ENCODE data around the gene ADAMTS14. TPM values are rescaled to one million over a fixed set of nuclear protein-coding genes. Genes with fewer than 3 reads are reported as not detected.

The ADAMTS14 gene
- total RNA-seq, 1 donor from 2014 or later, result 0.33 TPM

DNA sequence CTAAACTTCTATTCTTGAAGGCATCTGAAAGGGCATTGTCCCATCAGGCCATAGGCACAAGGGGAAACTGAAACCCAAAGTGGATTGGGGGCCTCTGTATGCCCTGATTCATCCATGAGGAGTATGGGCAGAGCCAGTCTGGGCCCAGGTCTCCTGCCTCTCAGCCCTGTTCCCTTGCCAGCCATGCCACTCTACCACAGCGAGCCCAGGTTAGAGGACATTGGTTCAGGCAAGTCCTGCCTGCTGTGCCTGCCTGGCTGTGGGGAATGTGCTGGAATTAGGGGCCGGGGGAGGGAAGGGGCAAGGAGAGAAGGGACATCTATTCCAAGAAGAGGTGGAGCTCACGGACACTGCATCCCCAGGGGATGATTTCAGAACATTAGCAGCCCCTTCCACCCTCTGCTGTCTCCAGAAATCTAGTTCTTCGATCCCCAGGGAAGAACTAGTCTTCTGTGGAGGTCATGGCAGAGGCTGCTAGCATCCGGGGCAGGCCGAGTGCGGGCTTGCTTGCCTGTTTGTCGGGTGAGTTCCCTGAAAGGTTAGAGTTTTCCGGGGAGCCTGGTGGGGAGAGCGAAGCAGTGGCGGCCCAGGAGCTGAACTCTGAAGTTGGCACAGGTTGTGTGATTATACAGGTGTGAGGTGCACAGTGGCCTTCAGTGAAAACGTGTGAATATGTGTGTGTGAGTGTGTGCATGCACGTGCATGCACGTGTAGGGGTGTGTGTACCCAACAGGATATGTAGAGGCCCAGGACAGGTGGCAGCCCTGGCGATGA, 75.1 kb downstream of the ADAMTS14 start:
- peaks cover 4% of the 10 kb centered on the region for H3K9me3 Mint-ChIP-seq
- no peak overlapping the region for H3K27ac Mint-ChIP-seq
- H3K4me1 Mint-ChIP-seq, result peaks cover 9% of the 10 kb centered on the region
- no peak for DNase-seq
- H3K36me3 Mint-ChIP-seq (ENCODE audit: low read depth), result no peaks in the 10 kb centered on the region
- no peaks in the 10 kb centered on the region for H3K27me3 Mint-ChIP-seq
- no peak overlapping the region for H3K4me3 Mint-ChIP-seq
- intact Hi-C loops (cut with micrococcal nuclease), result no loop called here

DNA sequence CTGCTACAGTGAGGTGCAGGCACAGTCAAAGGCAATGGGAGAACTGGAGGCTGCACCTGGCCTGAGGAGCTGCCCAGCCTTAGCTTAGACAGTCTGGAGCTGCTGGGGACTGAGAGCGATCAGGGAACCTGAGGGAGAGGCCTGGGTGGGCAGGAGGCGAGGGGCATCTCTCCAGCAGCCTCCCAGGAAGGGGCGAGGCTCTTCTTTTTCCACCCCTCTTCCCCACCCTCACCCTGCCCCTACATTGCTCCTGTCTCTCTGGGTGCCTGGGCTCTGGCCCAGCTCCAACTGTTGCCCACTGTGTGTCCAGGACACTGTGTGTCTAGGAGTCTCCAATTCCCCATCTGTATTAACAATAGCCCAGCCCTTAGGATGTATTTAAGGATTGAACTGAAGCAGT, 76.0 kb downstream of the ADAMTS14 start:
- DNase-seq, result no peak
- no peaks in the 10 kb centered on the region for H3K36me3 Mint-ChIP-seq (ENCODE audit: low read depth)
- H3K4me1 Mint-ChIP-seq, result peaks cover 2% of the 10 kb centered on the region
- H3K27ac Mint-ChIP-seq, result no peak overlapping the region
- peaks cover 4% of the 10 kb centered on the region for H3K9me3 Mint-ChIP-seq
- intact Hi-C loops (cut with micrococcal nuclease), result no loop called here
- no peak overlapping the region for H3K4me3 Mint-ChIP-seq
- H3K27me3 Mint-ChIP-seq, result no peaks in the 10 kb centered on the region

DNA sequence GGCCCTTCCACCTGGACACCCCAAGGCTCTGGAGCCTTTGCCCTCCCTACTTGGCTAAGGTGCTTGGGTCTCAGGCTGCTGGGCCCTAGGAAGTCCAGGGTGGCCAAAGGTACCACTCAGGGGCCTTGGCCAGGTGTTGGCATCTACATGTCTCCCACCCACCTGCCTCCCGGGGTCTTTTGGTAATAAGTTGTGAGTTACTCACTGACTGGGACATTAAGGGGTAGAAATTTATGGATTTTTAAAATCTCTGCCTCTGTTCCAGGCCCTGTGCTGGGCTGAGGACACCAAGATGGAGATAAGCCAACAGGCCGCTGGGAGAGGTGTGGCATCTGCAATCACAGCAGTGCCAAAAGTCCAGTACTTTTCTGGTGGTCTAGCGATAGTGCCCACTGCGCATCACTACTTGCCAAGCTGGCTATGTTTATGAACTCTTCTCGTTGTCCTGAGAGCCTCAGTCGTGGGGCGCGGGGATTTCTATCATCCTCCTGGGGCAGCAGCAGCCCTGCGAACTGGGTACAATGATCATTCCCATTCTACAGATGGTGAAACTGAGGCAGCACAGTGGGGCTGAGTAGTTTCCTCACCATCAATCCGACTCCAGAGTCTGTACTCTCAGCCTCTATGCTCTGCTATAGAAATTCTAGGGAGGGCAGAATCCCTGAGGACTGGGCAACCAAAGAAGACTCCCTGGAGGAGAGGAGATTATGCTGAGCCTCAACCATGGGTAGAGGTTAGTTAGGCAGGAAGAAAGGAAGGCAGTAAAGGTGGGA, 76.7 kb downstream of the ADAMTS14 start:
- intact Hi-C loops (cut with micrococcal nuclease), result no loop called here
- H3K4me3 Mint-ChIP-seq, result no peak overlapping the region
- H3K27me3 Mint-ChIP-seq, result no peaks in the 10 kb centered on the region
- H3K36me3 Mint-ChIP-seq (ENCODE audit: low read depth), result no peaks in the 10 kb centered on the region
- peaks cover 4% of the 10 kb centered on the region for H3K9me3 Mint-ChIP-seq
- no peak overlapping the region for H3K27ac Mint-ChIP-seq
- DNase-seq, result no peak
- H3K4me1 Mint-ChIP-seq, result peaks cover 2% of the 10 kb centered on the region

DNA sequence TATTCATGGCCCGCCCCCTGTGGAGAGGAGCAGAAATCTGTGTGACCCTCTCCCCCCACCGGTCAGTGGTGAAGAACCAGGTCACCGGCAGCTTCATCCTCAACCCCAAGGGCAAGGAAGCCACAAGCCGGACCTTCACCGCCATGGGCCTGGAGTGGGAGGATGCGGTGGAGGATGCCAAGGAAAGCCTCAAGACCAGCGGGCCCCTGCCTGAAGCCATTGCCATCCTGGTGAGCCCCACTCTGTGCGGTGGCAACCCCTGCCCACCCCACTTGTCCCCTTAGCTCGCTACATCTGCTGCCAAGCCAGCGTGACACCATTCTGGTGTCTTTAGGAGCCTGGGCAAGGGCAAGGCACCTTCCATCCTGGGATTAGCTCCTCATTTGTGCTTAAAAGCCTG, 77.5 kb downstream of the ADAMTS14 start:
- no peaks in the 10 kb centered on the region for H3K27me3 Mint-ChIP-seq
- H3K4me3 Mint-ChIP-seq, result no peak overlapping the region
- H3K27ac Mint-ChIP-seq, result no peak overlapping the region
- intact Hi-C loops (cut with micrococcal nuclease), result loop anchor here (10.0 kb wide), 1 partner anchor 285 kb away; no protein-coding TSS in a partner anchor
- H3K36me3 Mint-ChIP-seq (ENCODE audit: low read depth), result no peaks in the 10 kb centered on the region
- H3K9me3 Mint-ChIP-seq, result no peaks in the 10 kb centered on the region
- DNase-seq, result no peak
- H3K4me1 Mint-ChIP-seq, result no peaks in the 10 kb centered on the region

DNA sequence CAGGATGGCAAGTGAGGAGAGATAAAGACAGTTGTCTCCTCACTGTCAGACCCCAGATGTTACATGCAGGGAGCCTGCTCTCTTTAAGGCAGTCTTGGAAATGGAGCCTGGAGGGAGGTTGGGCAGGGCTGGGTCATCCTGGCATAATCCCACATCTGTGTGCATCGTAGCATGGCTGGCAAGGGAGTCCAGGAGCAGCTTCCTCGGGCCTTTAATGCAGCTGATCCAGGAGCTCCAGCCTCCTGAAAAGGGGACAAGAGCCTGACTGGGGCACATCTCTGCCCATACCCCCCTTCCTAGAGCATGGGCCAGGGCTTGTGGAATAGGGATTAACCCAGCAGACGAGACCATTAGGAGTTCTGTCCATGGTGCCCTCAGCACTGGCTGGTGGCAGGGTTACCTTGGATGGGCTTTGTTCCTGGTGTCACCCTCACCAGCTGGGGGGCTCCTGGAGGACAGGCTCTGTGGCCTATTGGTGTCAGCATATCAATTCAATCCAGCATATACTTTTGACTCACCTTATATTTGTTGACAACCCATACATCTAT, 77.9 kb downstream of the ADAMTS14 start:
- DNase-seq, result no peak
- Mint-ChIP-seq H3K9me3 (no peaks in the 10 kb centered on the region), H3K4me1 (no peaks in the 10 kb centered on the region), H3K36me3 (ENCODE audit: low read depth) (no peaks in the 10 kb centered on the region), H3K27me3 (no peaks in the 10 kb centered on the region), H3K4me3 (no peak overlapping the region), H3K27ac (no peak overlapping the region)
- intact Hi-C loops (cut with micrococcal nuclease), result loop anchor here (10.0 kb wide), 1 partner anchor 285 kb away; no protein-coding TSS in a partner anchor

DNA sequence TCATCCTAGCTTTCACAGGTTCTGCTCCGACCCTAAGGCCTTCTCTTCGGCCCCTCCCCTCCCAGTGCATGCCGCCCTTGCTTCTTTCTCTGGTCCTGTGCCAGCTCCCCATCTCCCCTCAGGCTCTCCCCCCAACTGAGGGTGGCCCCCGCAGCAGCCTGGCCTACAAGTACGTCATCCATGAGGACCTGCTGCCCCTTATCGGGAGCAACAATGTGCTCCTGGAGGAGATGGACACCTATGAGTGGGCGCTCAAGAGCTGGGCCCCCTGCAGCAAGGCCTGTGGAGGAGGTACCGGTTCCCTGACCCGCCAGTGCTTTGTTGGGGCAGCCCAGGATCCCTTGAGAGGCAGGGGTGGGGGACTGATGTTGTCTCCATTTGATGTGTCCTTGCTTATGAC, 79.0 kb downstream of the ADAMTS14 start:
- Mint-ChIP-seq H3K4me1 (no peaks in the 10 kb centered on the region), H3K36me3 (ENCODE audit: low read depth) (no peaks in the 10 kb centered on the region), H3K27ac (no peak overlapping the region), H3K4me3 (no peak overlapping the region), H3K9me3 (no peaks in the 10 kb centered on the region), H3K27me3 (no peaks in the 10 kb centered on the region)
- intact Hi-C loops (cut with micrococcal nuclease), result loop anchor here (10.0 kb wide), 1 partner anchor 287 kb away; no protein-coding TSS in a partner anchor
- no peak for DNase-seq

DNA sequence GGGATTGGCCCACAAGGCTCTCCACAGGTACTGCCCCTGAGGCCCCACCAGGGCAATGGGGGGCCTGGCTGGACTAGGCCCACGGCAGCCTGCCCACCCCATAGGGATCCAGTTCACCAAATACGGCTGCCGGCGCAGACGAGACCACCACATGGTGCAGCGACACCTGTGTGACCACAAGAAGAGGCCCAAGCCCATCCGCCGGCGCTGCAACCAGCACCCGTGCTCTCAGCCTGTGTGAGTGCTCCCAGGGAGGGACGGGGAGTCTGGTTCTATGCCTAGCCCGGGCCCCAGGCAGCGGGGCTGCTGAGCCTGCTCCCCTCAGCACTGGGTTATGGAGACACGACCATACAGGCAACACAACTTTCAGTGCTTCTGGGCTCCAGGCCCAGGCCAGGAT, 79.7 kb downstream of the ADAMTS14 start:
- Mint-ChIP-seq H3K27ac (no peak overlapping the region), H3K4me3 (no peak overlapping the region)
- intact Hi-C loops (cut with micrococcal nuclease), result loop anchor here (10.0 kb wide), 1 partner anchor 287 kb away; no protein-coding TSS in a partner anchor

DNA sequence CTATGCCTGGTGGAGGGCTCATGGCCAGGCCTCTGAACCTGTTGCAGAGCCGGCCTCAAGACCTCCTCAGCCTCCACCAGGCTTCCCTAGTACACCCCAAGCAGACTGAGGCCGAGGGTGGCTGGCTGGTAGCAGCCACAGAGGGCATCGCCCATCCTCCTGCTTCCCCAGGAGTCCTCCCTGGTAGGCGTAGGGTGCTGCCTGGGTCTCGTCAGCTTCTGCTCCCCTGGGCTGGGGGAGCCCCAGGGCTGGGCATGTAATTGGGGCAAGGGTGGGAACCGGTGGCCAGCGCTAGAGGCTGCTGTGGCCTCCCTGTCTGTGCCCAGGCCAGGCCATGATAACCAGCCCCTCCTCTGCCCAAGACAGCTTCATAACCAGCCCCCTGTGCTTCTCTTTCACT, 80.3 kb downstream of the ADAMTS14 start:
- Mint-ChIP-seq H3K27ac (no peak overlapping the region), H3K27me3 (no peaks in the 10 kb centered on the region), H3K4me3 (no peak overlapping the region), H3K4me1 (no peaks in the 10 kb centered on the region), H3K36me3 (ENCODE audit: low read depth) (no peaks in the 10 kb centered on the region), H3K9me3 (no peaks in the 10 kb centered on the region)
- DNase-seq, result no peak
- intact Hi-C loops (cut with micrococcal nuclease), result loop anchor here (10.0 kb wide), 1 partner anchor 288 kb away; no protein-coding TSS in a partner anchor

More for the DNA sequence above, 79.7 kb downstream of the ADAMTS14 start:
- Mint-ChIP-seq H3K4me1 (no peaks in the 10 kb centered on the region), H3K27me3 (no peaks in the 10 kb centered on the region), H3K9me3 (no peaks in the 10 kb centered on the region), H3K36me3 (ENCODE audit: low read depth) (no peaks in the 10 kb centered on the region)
- DNase-seq, result no peak

DNA sequence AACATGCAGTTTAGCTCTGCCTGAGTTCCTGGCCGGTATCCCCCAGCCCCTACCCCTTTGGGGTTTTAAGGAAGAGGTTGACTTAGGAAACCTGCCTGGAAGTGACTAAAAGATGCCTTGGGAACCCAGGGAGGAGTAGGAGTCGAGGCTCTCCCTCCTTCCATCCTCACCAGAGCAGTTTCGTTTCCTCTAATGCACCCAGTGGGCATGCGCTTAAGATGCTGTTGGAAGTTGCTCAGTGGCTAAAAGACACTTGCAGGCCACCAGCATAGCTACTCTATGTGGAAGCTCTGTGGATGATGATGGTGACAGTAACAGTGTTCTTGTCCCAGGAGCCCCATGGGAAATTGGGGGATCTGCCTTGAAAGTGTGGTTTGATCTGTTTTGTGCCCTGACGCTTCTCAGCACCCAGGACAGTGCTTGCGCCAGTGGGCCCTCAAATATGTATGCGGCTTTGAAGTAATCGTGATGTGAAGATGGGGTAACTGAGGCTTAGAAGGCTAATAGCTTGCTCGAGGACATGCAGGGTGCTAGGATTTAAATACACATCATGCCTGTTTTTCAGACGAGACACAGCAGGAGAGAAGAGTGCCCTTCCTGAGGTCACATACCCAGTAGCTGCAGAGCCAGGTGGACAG, 80.8 kb downstream of the ADAMTS14 start:
- Mint-ChIP-seq H3K36me3 (ENCODE audit: low read depth) (no peaks in the 10 kb centered on the region), H3K4me1 (no peaks in the 10 kb centered on the region), H3K9me3 (no peaks in the 10 kb centered on the region), H3K27me3 (no peaks in the 10 kb centered on the region), H3K4me3 (no peak overlapping the region), H3K27ac (no peak overlapping the region)
- intact Hi-C loops (cut with micrococcal nuclease), result loop anchor here (10.0 kb wide), 1 partner anchor 288 kb away; no protein-coding TSS in a partner anchor
- DNase-seq, result no peak

DNA sequence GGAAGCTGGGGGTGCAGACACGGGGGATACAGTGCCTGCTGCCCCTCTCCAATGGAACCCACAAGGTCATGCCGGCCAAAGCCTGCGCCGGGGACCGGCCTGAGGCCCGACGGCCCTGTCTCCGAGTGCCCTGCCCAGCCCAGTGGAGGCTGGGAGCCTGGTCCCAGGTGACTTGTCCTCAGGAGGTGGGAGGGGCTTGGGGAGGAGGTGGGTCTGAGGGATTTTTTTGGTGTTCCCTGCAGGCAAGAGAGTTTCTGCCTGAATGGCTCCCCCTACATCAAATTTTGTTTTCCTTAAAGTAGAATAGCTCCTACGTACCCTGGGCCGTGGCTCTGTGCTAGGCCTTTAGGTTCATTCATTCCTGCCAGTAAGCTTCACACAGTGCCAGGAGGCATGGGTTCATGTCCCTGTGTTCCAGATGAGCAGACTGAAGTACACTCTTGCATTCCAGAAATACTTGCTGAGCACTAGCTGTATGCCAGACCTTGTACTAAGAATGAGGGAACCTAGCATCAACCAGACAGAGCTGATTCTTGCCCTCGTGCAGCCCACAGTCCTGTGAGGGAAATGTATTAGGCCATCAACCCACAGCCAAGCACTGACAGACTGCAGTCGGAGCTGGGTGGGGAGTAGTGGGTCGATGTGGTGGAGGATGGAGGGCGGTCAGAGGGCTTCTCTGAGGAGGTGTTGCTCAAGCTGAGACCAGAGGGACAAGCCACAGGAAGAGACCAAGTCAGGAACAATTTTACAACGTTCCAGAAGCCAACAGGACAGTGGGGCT, 81.7 kb downstream of the ADAMTS14 start:
- no peak for DNase-seq
- H3K36me3 Mint-ChIP-seq (ENCODE audit: low read depth), result no peaks in the 10 kb centered on the region
- H3K27ac Mint-ChIP-seq, result no peak overlapping the region
- H3K27me3 Mint-ChIP-seq, result no peaks in the 10 kb centered on the region
- no peak overlapping the region for H3K4me3 Mint-ChIP-seq
- H3K9me3 Mint-ChIP-seq, result no peaks in the 10 kb centered on the region
- H3K4me1 Mint-ChIP-seq, result peaks cover 6% of the 10 kb centered on the region
- intact Hi-C loops (cut with micrococcal nuclease), result loop anchor here (10.0 kb wide), 1 partner anchor 289 kb away; no protein-coding TSS in a partner anchor

DNA sequence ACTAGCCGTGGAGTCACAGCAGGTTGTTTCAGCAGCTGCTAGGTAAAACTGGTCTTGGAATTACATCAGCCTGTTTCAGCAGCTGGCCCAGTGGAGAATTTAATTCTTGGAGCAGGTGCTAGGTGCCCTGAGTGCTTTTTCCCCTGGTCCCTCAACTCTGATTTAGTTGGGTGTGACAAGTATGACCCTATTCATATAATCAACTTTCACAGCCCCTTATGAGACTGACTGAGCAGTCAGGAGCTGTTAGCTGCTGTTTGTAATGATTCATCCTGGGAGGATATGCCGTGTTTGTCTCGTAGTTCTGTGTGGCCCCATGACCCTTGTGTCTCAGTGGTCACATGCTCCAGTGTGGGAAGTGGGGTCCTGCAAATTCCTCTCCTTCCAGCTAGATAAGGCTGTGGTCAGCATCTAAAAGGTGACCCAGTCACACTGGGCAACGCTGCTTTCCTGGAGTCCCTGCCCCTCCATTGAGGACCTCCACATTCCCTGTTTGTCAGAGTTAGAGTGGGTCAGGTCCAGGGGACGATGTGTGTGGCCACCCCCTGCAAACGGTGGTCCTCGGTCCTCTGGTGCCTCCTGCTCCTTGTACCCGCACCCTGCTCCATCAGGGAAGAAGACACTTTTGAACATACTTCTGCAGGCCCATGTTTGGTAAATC, 84.5 kb downstream of the ADAMTS14 start:
- no peaks in the 10 kb centered on the region for H3K27me3 Mint-ChIP-seq
- H3K4me1 Mint-ChIP-seq, result peaks cover 8% of the 10 kb centered on the region
- H3K9me3 Mint-ChIP-seq, result no peaks in the 10 kb centered on the region
- DNase-seq, result no peak
- intact Hi-C loops (cut with micrococcal nuclease), result loop anchor here (10.0 kb wide), 1 partner anchor 292 kb away; no protein-coding TSS in a partner anchor
- no peaks in the 10 kb centered on the region for H3K36me3 Mint-ChIP-seq (ENCODE audit: low read depth)
- H3K4me3 Mint-ChIP-seq, result no peak overlapping the region
- no peak overlapping the region for H3K27ac Mint-ChIP-seq

DNA sequence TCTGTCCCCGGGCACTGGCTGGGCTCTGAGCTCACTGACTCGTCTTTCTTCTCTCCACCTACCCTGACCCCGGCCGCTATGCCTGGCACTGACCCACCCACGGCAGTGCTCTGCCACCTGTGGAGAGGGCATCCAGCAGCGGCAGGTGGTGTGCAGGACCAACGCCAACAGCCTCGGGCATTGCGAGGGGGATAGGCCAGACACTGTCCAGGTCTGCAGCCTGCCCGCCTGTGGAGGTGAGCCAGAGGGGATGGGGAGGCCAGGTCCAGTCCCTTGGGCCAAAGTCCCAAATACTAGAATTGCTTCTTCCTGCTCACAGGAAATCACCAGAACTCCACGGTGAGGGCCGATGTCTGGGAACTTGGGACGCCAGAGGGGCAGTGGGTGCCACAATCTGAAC, 85.5 kb downstream of the ADAMTS14 start:
- Mint-ChIP-seq H3K9me3 (no peaks in the 10 kb centered on the region), H3K4me3 (no peak overlapping the region), H3K27ac (no peak overlapping the region), H3K36me3 (ENCODE audit: low read depth) (no peaks in the 10 kb centered on the region), H3K27me3 (no peaks in the 10 kb centered on the region), H3K4me1 (peaks cover 8% of the 10 kb centered on the region)
- DNase-seq, result no peak
- intact Hi-C loops (cut with micrococcal nuclease), result loop anchor here (2.0 to 10.0 kb wide), 3 partner anchors 139 to 293 kb away; no protein-coding TSS in a partner anchor
